ENCODE results near the gene SLC1A7.

The SLC1A7 gene

GRCh38 chr1:53090227-53091147 is 52.0 kb downstream of the SLC1A7 start:
- DNase-seq = no peak

- DNase-seq = no peak
These were observed 52.8 kb downstream of the SLC1A7 start for GRCh38 chr1:53089478-53090226.

- no peak for DNase-seq
These were observed 53.7 kb downstream of the SLC1A7 start for GRCh38 chr1:53088616-53089300.

- no peak for DNase-seq
These were observed 54.8 kb downstream of the SLC1A7 start for GRCh38 chr1:53087332-53088285.

- no peak for DNase-seq
These were observed 55.9 kb downstream of the SLC1A7 start for GRCh38 chr1:53086491-53087070.

GRCh38 chr1:53085405-53085804 is 57.0 kb downstream of the SLC1A7 start:
- no peak for DNase-seq

GRCh38 chr1:53084589-53084971 is 57.9 kb downstream of the SLC1A7 start:
- no peak for DNase-seq

- DNase-seq = no peak
These were observed 58.5 kb downstream of the SLC1A7 start for GRCh38 chr1:53083636-53084588.

- no peak for DNase-seq
These were observed 59.5 kb downstream of the SLC1A7 start for GRCh38 chr1:53082826-53083455.

GRCh38 chr1:53081384-53082066 is 60.9 kb downstream of the SLC1A7 start:
- DNase-seq = no peak

GRCh38 chr1:53080769-53081168 is 61.7 kb downstream of the SLC1A7 start:
- DNase-seq = no peak

GRCh38 chr1:53080041-53080440 is 62.4 kb downstream of the SLC1A7 start:
- DNase-seq = no peak

- DNase-seq = no peak
These were observed 63.2 kb downstream of the SLC1A7 start for GRCh38 chr1:53079251-53079650.

GRCh38 chr1:53078333-53079101 is 63.9 kb downstream of the SLC1A7 start:
- no peak for DNase-seq

- DNase-seq = no peak
These were observed 64.9 kb downstream of the SLC1A7 start for GRCh38 chr1:53077599-53077965.

- DNase-seq = no peak
These were observed 65.5 kb downstream of the SLC1A7 start for GRCh38 chr1:53076721-53077598.

GRCh38 chr1:53076165-53076564 is 66.3 kb downstream of the SLC1A7 start:
- no peak for DNase-seq

GRCh38 chr1:53075761-53076163 is 66.7 kb downstream of the SLC1A7 start:
- no peak for DNase-seq
